Epithelial cell of esophagus (primary cell): ENCODE results near the gene GANAB.
A peak's percentile ranks its signal among the peaks of the same experiment; 100 is the strongest.
"Not testable (repeated sequence)": the region's sequence is repeated elsewhere in the genome, so short reads cannot be mapped to it uniquely, and the experiment has no call there.

Source experiments
- DNase-seq: peaks from one replicate; pipeline ENCODE4 v3.0.0; 2010; ENCODE audit warnings: low read depth
- H3K4me3 ChIP-seq: 2 replicates; pipeline ENCODE4 v1.5.1; 2011; ENCODE audit warnings: mild to moderate bottlenecking, low read length, control low read depth
- CTCF ChIP-seq: IDR thresholded peaks from 2 replicates; pipeline ENCODE4 v1.5.1; 2011; ENCODE audit warnings: low read depth, mild to moderate bottlenecking, low read length, control low read depth, inconsistent platforms; ENCODE audit not compliant: insufficient read depth; ENCODE audit errors: missing control alignments

GANAB gene

GRCh38 chr11:62682518-62682917 is 36.1 kb upstream of the GANAB start:
- TF ChIP-seq CTCF, result no peak
- no peak for DNase-seq
- H3K4me3 ChIP-seq, result no peak overlapping the region

- no peak overlapping the region for H3K4me3 ChIP-seq
- DNase-seq, result peak; percentile 81
- peak; percentile 79 for TF ChIP-seq CTCF
These were observed 34.4 kb upstream of the GANAB start for GRCh38 chr11:62680825-62681240.

GRCh38 chr11:62678770-62679696 is 32.6 kb upstream of the GANAB start, which contains the start of gene UBXN1:
Gene UBXN1, minus strand, starts transcription at chr11:62679073. Its CDS starts 150 bp downstream, at chr11:62678923.
- peak; percentile 89 for DNase-seq
- H3K4me3 ChIP-seq, result peak within 1 kb of the TSS; percentile 92
- TF ChIP-seq CTCF, result no peak

- no peak for DNase-seq
- TF ChIP-seq CTCF, result no peak
- H3K4me3 ChIP-seq, result peak overlapping the region; percentile 92
These were observed 32.0 kb upstream of the GANAB start for GRCh38 chr11:62678433-62678769.

GRCh38 chr11:62677714-62678113 is 31.3 kb upstream of the GANAB start:
- H3K4me3 ChIP-seq, result peak overlapping the region; percentile 92
- TF ChIP-seq CTCF, result no peak
- no peak for DNase-seq

GRCh38 chr11:62677156-62677555 is 30.7 kb upstream of the GANAB start:
- DNase-seq, result no peak
- no peak for TF ChIP-seq CTCF
- no peak overlapping the region for H3K4me3 ChIP-seq

GRCh38 chr11:62676698-62677097 is 30.3 kb upstream of the GANAB start:
- TF ChIP-seq CTCF, result peak; percentile 2
- DNase-seq, result no peak
- H3K4me3 ChIP-seq, result no peak overlapping the region

- not testable (repeated sequence) for H3K4me3 ChIP-seq, DNase-seq
These were observed 29.0 kb upstream of the GANAB start for GRCh38 chr11:62675415-62675814.
